Activated CD4-positive, CD25-positive, alpha-beta regulatory T cell treated with anti-CD3 and anti-CD28 coated beads, Interleukin-2, amount 50 U/mL, for 72 hours (primary cell): ENCODE measurements around the gene IL1RAPL1.
"Not testable (repeated sequence)": the region's sequence is repeated elsewhere in the genome, so short reads cannot be mapped to it uniquely, and the experiment has no call there.

Source experiments
- DNase-seq: peaks from one replicate; pipeline ENCODE4 v3.0.0; 2021

IL1RAPL1 gene

DNA sequence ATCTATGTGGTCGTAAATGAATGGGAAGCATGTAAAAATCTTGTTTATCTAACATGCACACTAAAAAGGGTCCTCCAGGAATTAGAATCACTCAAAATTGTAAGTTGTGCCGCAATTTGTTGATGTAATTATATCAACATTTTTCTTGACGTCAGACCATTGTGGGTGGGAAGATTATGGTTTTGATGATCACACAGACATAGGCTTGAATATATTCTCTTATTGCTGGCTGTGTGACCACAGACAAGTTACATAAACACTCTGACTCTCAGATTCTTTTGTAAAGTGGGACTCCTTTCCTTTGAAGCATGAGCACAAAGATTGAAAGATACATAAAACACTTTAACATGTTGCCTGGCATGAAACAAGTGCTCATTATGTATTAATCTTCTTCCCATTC, 51.5 kb downstream of the IL1RAPL1 start:
- DNase-seq: no peak

GRCh38 chrX:28639451-28639850, 52.2 kb downstream of the IL1RAPL1 start:
- no peak for DNase-seq

DNA sequence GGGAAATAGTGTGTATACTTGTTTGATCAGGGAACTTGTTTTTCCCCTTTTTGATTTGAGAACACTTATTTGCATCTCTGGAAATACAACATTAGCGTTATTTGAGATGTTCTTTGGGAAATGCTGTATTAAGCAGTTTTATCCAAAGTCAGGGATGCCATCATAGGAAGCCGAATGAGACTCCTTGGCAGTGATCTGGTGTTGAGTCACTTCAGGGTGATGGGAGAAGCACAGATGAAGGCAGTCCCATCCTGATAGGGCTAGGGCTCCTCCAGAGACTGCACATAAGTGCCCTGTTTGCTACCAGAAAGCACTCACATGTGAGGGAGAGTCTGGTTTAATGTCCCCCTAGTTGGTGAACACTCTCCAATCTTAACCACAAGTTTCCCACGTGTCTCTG, 62.3 kb downstream of the IL1RAPL1 start:
- DNase-seq: no peak

DNA sequence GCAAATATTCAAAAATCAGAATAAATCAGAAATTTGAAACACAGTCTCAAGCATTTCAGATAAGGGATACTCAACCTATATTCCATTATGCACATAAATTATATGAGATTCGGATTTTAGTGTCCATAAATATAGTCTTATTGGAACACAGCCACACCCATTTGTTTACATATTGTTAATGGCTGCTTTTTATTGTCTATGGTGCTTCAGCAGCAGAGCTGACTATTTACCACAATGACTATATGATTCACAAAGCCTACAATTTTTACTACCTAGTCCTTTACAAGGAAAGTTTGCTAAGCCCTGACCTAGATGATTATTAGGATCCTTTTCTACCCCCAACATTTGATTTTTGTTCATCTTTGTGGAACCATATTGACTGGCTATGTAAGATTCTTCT, 63.9 kb downstream of the IL1RAPL1 start:
- no peak for DNase-seq

DNA sequence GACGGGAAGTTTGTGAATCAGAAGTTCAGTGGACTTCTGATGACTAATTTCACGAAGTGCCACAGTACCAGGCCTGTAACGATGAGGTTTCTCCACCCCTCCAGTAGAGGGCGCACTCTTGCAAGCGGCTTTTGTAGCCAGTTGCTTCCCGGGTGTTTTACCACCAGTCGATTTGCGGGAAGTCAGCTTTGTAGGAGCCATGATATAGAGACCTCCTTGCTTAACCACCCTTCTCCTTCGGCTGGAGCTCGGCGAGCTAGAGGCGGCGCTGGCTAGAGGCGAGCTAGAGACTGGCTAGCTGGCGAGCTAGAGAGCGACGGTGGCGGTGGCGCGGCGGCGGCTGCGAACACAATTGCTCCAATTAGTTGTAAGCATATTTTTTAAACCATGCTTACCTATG, 72.0 kb downstream of the IL1RAPL1 start:
- DNase-seq: no peak

DNA sequence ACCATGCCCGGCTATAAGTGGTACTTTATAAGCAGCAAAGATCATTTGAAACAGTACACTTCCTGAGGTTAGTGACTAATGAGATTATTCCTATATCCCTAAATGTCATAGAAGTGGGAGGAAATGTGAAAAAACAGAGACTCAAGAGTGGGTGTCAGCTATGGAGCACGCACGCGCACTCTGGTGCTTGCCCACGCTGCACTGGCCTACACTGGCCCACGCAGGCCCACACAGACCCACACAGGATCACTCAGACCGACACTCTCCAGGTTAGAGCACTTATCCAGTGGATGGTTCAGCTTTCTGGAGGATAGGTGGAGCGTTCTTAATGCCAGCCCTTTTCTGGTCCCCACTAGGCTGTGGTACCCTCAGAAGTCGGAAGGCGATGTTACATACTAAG, 78.5 kb downstream of the IL1RAPL1 start:
- no peak for DNase-seq

DNA sequence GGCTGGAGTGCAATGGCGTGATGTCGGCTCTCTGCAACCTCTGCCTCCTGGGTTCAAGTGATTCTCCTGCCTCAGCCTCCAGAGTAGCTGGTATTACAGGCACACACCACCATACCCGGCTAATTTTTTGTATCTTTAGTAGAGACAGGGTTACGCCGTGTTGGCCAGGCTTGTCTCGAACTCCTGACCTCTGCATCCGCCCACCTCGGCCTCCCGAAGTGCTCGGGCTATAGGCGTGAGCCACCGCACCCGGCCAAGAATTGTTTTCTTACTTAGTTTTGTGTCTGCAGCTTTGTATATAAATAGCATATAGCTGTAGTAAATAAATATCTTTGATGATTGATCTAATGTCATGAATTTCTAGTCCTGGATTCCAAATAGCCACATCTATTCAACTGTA, 81.1 kb downstream of the IL1RAPL1 start:
- no peak for DNase-seq

DNA sequence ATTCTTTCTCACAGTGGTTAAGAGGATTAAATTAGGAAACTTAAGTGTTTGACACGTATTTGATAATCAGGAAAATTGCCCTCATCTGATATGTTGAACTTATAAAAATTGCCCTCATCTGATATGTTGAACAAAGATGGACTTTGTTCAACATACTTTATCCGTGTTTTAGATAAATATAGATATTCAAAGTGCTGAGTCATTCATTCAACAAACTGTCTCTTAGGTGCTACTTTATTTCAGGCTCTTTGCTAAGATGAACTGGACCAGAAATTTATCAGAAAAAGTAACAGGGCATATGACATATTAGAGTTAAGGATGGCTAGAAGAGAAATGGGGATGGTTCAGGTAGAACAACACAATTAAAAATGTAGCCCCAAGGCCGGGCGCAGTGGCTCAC, 81.7 kb downstream of the IL1RAPL1 start:
- DNase-seq: no peak

GRCh38 chrX:28670074-28670473, 82.8 kb downstream of the IL1RAPL1 start:
- DNase-seq: no peak

- no peak for DNase-seq
Observed at GRCh38 chrX:28675173-28675572, 87.9 kb downstream of the IL1RAPL1 start.

DNA sequence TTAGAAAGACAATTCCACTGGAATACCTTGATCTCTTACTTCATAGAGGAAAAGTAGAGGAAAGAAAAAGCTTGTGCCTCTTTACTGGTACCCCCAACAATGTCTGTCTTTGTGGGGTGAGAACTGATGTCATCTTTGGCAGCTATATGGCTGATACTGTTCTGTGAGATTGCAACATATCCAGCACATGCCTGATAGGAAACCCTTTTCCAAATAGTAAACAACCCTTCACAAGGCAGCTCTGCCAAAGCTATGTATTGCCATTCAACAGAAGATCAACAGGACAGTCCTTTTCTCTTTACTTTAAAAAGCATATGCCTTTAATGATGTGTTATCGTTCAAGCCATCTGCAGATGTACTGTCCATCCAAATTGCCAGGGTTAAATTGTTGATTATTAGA, 105.9 kb downstream of the IL1RAPL1 start:
- DNase-seq: no peak

DNA sequence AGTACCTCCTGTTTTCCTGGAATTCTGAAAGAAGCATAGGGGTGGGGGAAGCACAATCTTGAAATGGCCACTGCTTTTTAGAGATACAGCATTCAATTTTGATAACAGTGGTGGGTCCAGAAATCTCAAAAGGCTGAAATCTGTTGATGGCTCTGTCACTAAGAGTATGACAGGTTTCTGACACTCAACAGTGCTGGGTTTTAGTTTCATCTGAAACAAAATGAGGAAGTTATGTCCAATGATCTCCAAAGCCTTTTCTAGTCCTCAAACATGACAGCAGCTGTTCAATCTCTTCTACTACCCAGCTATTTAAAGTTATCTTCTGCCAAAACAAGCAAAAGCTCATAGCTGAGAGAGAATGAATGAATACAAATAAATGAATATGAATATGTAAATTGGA, 110.5 kb downstream of the IL1RAPL1 start:
- no peak for DNase-seq

DNA sequence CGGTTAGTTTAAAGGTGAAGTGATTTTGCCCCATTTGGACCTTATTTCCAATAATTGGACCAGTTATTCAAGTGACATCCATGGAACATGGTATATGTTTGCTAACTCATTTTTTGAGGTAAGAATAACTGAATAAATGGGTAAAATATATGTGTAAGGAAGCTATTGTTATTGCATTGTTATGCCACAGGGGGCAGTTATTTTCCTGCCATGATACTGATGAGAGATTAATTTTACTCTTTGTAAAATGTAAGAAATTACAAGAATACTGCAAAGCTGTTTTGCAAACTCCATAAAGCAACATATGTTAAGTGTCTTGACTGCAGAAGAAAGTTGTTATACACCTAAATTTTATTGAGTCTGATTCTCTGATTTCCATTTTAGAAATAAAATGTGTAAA, 114.0 kb downstream of the IL1RAPL1 start:
- DNase-seq: no peak

DNA sequence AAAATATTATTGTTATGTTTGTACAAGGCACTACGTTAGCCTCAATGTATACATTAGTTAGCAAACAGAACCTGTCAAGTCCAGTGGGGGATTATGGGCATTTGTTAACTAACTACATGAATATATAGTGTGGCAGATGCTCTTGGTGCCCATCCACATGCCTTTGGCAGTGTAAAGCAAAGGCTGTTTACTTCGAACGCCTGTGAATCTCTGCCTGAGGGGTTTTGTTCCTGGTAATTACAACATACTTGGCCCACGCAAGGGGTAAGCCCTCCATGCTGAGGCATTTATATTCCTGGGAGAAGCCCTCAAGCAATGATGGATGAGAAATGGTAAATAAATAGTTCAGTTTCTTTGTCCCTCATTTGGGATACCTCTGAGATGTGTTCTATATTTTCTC, 119.7 kb downstream of the IL1RAPL1 start:
- no peak for DNase-seq

DNA sequence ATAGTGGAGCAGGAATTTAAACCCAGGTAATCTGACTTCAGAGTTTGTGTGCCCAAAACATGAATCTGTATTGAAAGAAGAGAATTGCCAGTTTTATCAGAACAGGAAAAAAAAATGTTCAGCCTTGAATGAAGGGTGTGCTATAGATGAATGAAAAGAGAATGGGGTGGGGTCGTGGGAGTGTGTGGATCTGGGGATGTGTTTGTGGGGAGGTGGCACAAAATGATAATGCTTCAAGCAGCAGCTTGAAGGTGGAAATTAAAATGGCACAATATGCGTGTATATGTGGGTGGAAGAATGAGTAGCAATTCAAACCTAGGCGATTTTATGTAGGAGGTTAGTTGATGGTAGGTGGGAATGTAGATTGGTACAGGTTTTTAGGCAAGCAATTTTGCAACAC, 122.2 kb downstream of the IL1RAPL1 start:
- DNase-seq: no peak

- DNase-seq: no peak
Observed at GRCh38 chrX:28717864-28718263, 130.6 kb downstream of the IL1RAPL1 start.

DNA sequence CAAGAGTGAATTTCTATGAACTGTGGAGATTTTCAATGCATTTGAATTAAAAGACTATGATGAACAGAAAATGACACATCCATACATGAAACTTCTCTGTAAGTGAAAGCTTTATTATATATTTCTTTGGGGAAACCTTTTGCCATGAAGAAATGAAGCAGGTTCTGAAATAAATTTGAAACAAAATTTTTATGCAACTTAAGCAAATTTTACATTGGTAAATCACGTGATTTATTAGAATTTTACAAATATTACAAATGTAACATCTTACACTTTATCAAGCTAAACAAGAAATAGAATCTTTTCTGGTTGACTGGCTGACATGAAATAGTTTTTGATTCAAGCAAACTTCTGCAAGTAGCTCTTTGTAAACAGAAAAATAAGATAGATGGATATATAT, 131.2 kb downstream of the IL1RAPL1 start:
- no peak for DNase-seq

DNA sequence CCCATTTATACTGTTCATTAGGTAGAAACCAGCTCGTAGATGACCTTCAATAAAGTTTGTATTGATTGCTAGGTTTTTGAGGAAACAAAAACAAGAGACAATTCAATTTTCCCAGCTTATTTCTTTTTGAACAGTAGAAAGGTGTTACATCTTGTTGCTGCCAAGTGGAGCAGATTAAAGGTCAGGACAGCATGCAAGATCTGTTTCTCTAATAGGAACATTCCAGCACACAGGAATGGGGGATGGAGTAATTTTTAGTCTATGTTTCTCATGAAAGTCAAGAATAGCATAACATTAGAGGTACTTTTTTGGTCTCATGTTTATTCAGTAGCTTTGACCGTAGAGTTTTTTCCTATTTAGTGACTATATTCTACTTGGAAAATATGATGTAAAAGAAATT, 132.4 kb downstream of the IL1RAPL1 start:
- no peak for DNase-seq

- DNase-seq: no peak
Observed at GRCh38 chrX:28752330-28752729, 165.1 kb downstream of the IL1RAPL1 start.

DNA sequence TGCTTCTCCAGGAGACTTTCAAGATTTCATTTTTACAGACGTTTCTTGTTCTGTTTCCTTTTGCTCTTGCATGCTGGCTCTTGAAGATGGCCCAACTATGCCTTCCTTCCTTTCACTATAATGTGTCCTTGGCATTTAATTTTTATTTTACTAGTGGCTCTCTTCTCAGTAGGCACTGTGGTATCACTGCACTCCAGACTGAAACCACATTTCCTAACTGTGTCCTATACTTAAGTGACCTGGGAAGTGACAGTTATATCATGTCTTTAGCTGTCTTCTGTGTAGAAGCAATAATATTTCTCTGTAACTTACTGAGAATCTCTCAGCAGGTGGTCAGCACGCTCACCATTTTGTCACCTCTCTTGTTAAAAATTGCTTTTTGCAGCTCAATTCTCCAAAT, 168.9 kb downstream of the IL1RAPL1 start:
- no peak for DNase-seq

- no peak for DNase-seq
Observed at GRCh38 chrX:28756647-28757046, 169.4 kb downstream of the IL1RAPL1 start.

- no peak for DNase-seq
Observed at GRCh38 chrX:28757290-28757689, 170.0 kb downstream of the IL1RAPL1 start.

GRCh38 chrX:28766561-28766960, 179.3 kb downstream of the IL1RAPL1 start:
- not testable (repeated sequence) for DNase-seq

- no peak for DNase-seq
Observed at GRCh38 chrX:28773807-28774206, 186.6 kb downstream of the IL1RAPL1 start.

GRCh38 chrX:28787206-28787605, 200.0 kb downstream of the IL1RAPL1 start:
- DNase-seq: no peak

DNA sequence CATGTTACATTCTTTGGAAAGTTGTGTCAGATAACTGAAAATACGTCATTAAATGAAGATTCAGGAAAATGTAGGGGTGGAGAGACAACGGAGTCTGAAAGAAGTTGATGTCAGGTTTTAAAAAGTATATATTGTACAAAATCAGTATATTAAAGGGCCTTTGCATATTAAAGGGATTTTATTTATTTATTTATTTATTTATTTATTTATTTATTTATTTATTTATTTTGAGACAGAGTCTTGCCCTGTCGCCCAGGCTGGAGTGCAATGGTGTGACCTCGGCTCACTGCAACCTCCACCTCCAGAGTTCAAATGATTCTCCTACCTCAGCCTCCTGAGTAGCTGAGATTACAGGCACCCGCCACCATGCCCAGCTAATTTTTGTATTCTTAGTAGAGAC, 213.4 kb downstream of the IL1RAPL1 start:
- DNase-seq: not testable (repeated sequence)
